ENCODE results near the gene ITPK1. TPM values are rescaled to one million over a fixed set of nuclear protein-coding genes. Genes with fewer than 3 reads are reported as not detected.
A peak's percentile ranks its signal among the peaks of the same experiment; 100 is the strongest.

The ITPK1 gene
- total and polyA plus RNA-seq, 7 experiments from 2014 or later = 10.2 to 71.8 (median 21.3) TPM

- H3K36me3 ChIP-seq (ENCODE audit: control insufficient read depth in 2 of 3, insufficient read depth in 3 of 3, low read length in 3 of 3) = no peaks in the 10 kb centered on the region
- no peak overlapping the region for H3K4me3 ChIP-seq (ENCODE audit: low read length)
- no peak overlapping the region for H3K27ac ChIP-seq (ENCODE audit: low read depth, low read length)
- Mint-ChIP-seq H3K9me3 (no peaks in the 10 kb centered on the region), H3K4me3 (peak overlapping the region in 3 of 10 donors; percentile 9 to 23 (median 9)), H3K4me1 (peaks cover 7 to 42% (median 29%) of the 10 kb centered on the region in 7 donors), H3K27me3 (no peaks in the 10 kb centered on the region), H3K36me3 (peaks cover 3 to 11% (median 5%) of the 10 kb centered on the region in 5 donors), H3K27ac (peak overlapping the region in 5 of 9 donors; percentile 30 to 70 (median 54))
- ATAC-seq (no peak), DNase-seq (peak in 1 of 9 donors; percentile 10)
- no peaks in the 10 kb centered on the region for H3K27me3 ChIP-seq (ENCODE audit: control insufficient read depth in 2 of 2, insufficient read depth in 2 of 2, low read length in 2 of 2)
- H3K9me3 ChIP-seq (ENCODE audit: control insufficient read depth in 2 of 3, low read length in 3 of 3) = no peaks in the 10 kb centered on the region
- CTCF ChIA-PET = no interaction called here
- H3K4me1 ChIP-seq (ENCODE audit: control insufficient read depth in 2 of 2, insufficient read depth in 2 of 2, low read length in 2 of 2) = peaks cover 0 to 7% of the 10 kb centered on the region in 2 donors
- intact Hi-C loops (cut with micrococcal nuclease) = no loop called here
- POLR2A ChIA-PET = no interaction called here
Measured at GRCh38 chr14:93025055-93025454, 90.7 kb downstream of the ITPK1 start.

- no peak for ATAC-seq
- H3K9me3 ChIP-seq (ENCODE audit: control insufficient read depth in 2 of 3, low read length in 3 of 3) = no peaks in the 10 kb centered on the region
- H3K4me3 Mint-ChIP-seq = peak overlapping the region in 1 of 10 donors; percentile 23
- peak overlapping the region in 2 of 9 donors; percentile 54 to 70 for H3K27ac Mint-ChIP-seq
- H3K36me3 ChIP-seq (ENCODE audit: control insufficient read depth in 2 of 3, insufficient read depth in 3 of 3, low read length in 3 of 3) = no peaks in the 10 kb centered on the region
- peaks cover 7 to 42% (median 29%) of the 10 kb centered on the region in 7 donors for H3K4me1 Mint-ChIP-seq
- H3K27ac ChIP-seq (ENCODE audit: low read depth, low read length) = no peak overlapping the region
- ChIA-PET POLR2A (no interaction called here), CTCF (no interaction called here)
- no peak for DNase-seq
- H3K27me3 Mint-ChIP-seq = no peaks in the 10 kb centered on the region
- H3K36me3 Mint-ChIP-seq = peaks cover 3 to 10% (median 5%) of the 10 kb centered on the region in 5 donors
- no peak overlapping the region for H3K4me3 ChIP-seq (ENCODE audit: low read length)
- no peaks in the 10 kb centered on the region for H3K9me3 Mint-ChIP-seq
- H3K4me1 ChIP-seq (ENCODE audit: control insufficient read depth in 2 of 2, insufficient read depth in 2 of 2, low read length in 2 of 2) = peaks cover 0 to 7% of the 10 kb centered on the region in 2 donors
- no peaks in the 10 kb centered on the region for H3K27me3 ChIP-seq (ENCODE audit: control insufficient read depth in 2 of 2, insufficient read depth in 2 of 2, low read length in 2 of 2)
- intact Hi-C loops (cut with micrococcal nuclease) = no loop called here
Measured at GRCh38 chr14:93024493-93024892, 91.2 kb downstream of the ITPK1 start.

- H3K36me3 ChIP-seq (ENCODE audit: control insufficient read depth in 2 of 3, insufficient read depth in 3 of 3, low read length in 3 of 3) = no peaks in the 10 kb centered on the region
- POLR2A ChIA-PET = interaction anchor here (0.5 kb wide), 1 partner anchor 1613 kb away, joined by 3 read pairs; no protein-coding TSS in a partner anchor
- H3K9me3 Mint-ChIP-seq = no peaks in the 10 kb centered on the region
- H3K4me3 ChIP-seq (ENCODE audit: low read length) = no peak overlapping the region
- H3K4me1 Mint-ChIP-seq = peaks cover 7 to 42% (median 29%) of the 10 kb centered on the region in 7 donors
- H3K36me3 Mint-ChIP-seq = peaks cover 3 to 8% (median 5%) of the 10 kb centered on the region in 5 donors
- H3K27ac Mint-ChIP-seq = peak overlapping the region in 1 of 9 donors; percentile 31
- intact Hi-C loops (cut with micrococcal nuclease) = no loop called here
- CTCF ChIA-PET = no interaction called here
- H3K4me3 Mint-ChIP-seq = peak overlapping the region in 1 of 10 donors; percentile 23
- DNase-seq (no peak), ATAC-seq (no peak)
- H3K9me3 ChIP-seq (ENCODE audit: control insufficient read depth in 2 of 3, low read length in 3 of 3) = no peaks in the 10 kb centered on the region
- H3K4me1 ChIP-seq (ENCODE audit: control insufficient read depth in 2 of 2, insufficient read depth in 2 of 2, low read length in 2 of 2) = peaks cover 0 to 7% of the 10 kb centered on the region in 2 donors
- no peaks in the 10 kb centered on the region for H3K27me3 Mint-ChIP-seq
- no peaks in the 10 kb centered on the region for H3K27me3 ChIP-seq (ENCODE audit: control insufficient read depth in 2 of 2, insufficient read depth in 2 of 2, low read length in 2 of 2)
- no peak overlapping the region for H3K27ac ChIP-seq (ENCODE audit: low read depth, low read length)
Measured at GRCh38 chr14:93023802-93024434, 91.8 kb downstream of the ITPK1 start.

GRCh38 chr14:93023039-93023438, 92.7 kb downstream of the ITPK1 start:
- Mint-ChIP-seq H3K27ac (peak overlapping the region in 1 of 9 donors; percentile 8), H3K4me1 (peaks cover 7 to 42% (median 29%) of the 10 kb centered on the region in 7 donors), H3K27me3 (no peaks in the 10 kb centered on the region), H3K36me3 (peaks cover 3 to 8% (median 5%) of the 10 kb centered on the region in 5 donors), H3K9me3 (no peaks in the 10 kb centered on the region), H3K4me3 (no peak overlapping the region)
- Histone ChIP-seq H3K27me3 (ENCODE audit: control insufficient read depth in 2 of 2, insufficient read depth in 2 of 2, low read length in 2 of 2) (no peaks in the 10 kb centered on the region), H3K4me3 (ENCODE audit: low read length) (no peak overlapping the region), H3K36me3 (ENCODE audit: control insufficient read depth in 2 of 3, insufficient read depth in 3 of 3, low read length in 3 of 3) (no peaks in the 10 kb centered on the region), H3K4me1 (ENCODE audit: control insufficient read depth in 2 of 2, insufficient read depth in 2 of 2, low read length in 2 of 2) (peaks cover 0 to 7% of the 10 kb centered on the region in 2 donors), H3K27ac (ENCODE audit: low read depth, low read length) (no peak overlapping the region), H3K9me3 (ENCODE audit: control insufficient read depth in 2 of 3, low read length in 3 of 3) (no peaks in the 10 kb centered on the region)
- intact Hi-C loops (cut with micrococcal nuclease) = no loop called here
- ATAC-seq (no peak), DNase-seq (no peak)
- ChIA-PET CTCF (no interaction called here), POLR2A (no interaction called here)

- ChIA-PET CTCF (no interaction called here), POLR2A (no interaction called here)
- Histone ChIP-seq H3K36me3 (ENCODE audit: control insufficient read depth in 2 of 3, insufficient read depth in 3 of 3, low read length in 3 of 3) (peaks cover 0 to 18% (median 0%) of the 10 kb centered on the region in 3 experiments), H3K27me3 (ENCODE audit: control insufficient read depth in 2 of 2, insufficient read depth in 2 of 2, low read length in 2 of 2) (no peaks in the 10 kb centered on the region), H3K4me3 (ENCODE audit: low read length) (no peak overlapping the region), H3K27ac (ENCODE audit: low read depth, low read length) (no peak overlapping the region), H3K9me3 (ENCODE audit: control insufficient read depth in 2 of 3, low read length in 3 of 3) (no peaks in the 10 kb centered on the region), H3K4me1 (ENCODE audit: control insufficient read depth in 2 of 2, insufficient read depth in 2 of 2, low read length in 2 of 2) (peaks cover 0 to 2% of the 10 kb centered on the region in 2 donors)
- no peaks in the 10 kb centered on the region for H3K27me3 Mint-ChIP-seq
- H3K36me3 Mint-ChIP-seq = peaks cover 0 to 12% (median 3%) of the 10 kb centered on the region in 5 donors
- H3K27ac Mint-ChIP-seq = no peak overlapping the region
- no peak overlapping the region for H3K4me3 Mint-ChIP-seq
- peaks cover 7 to 27% (median 12%) of the 10 kb centered on the region in 7 donors for H3K4me1 Mint-ChIP-seq
- intact Hi-C loops (cut with micrococcal nuclease) = no loop called here
- ATAC-seq (no peak), DNase-seq (no peak)
- H3K9me3 Mint-ChIP-seq = no peaks in the 10 kb centered on the region
Measured at GRCh38 chr14:93019970-93020369, 95.8 kb downstream of the ITPK1 start.

GRCh38 chr14:93019367-93019843, 96.3 kb downstream of the ITPK1 start:
- Mint-ChIP-seq H3K4me3 (no peak overlapping the region), H3K27ac (no peak overlapping the region), H3K36me3 (peaks cover 0 to 15% (median 5%) of the 10 kb centered on the region in 5 donors), H3K9me3 (no peaks in the 10 kb centered on the region), H3K27me3 (no peaks in the 10 kb centered on the region), H3K4me1 (peaks cover 7 to 30% (median 14%) of the 10 kb centered on the region in 7 donors)
- intact Hi-C loops (cut with micrococcal nuclease) = no loop called here
- H3K27ac ChIP-seq (ENCODE audit: low read depth, low read length) = no peak overlapping the region
- ChIA-PET CTCF (no interaction called here), POLR2A (no interaction called here)
- DNase-seq (no peak), ATAC-seq (no peak)
- no peaks in the 10 kb centered on the region for H3K27me3 ChIP-seq (ENCODE audit: control insufficient read depth in 2 of 2, insufficient read depth in 2 of 2, low read length in 2 of 2)
- H3K36me3 ChIP-seq (ENCODE audit: control insufficient read depth in 2 of 3, insufficient read depth in 3 of 3, low read length in 3 of 3) = peaks cover 0 to 18% (median 0%) of the 10 kb centered on the region in 3 experiments
- no peaks in the 10 kb centered on the region for H3K4me1 ChIP-seq (ENCODE audit: control insufficient read depth in 2 of 2, insufficient read depth in 2 of 2, low read length in 2 of 2)
- no peaks in the 10 kb centered on the region for H3K9me3 ChIP-seq (ENCODE audit: control insufficient read depth in 2 of 3, low read length in 3 of 3)
- H3K4me3 ChIP-seq (ENCODE audit: low read length) = no peak overlapping the region

GRCh38 chr14:93018366-93018765, 97.4 kb downstream of the ITPK1 start:
- H3K4me3 Mint-ChIP-seq = no peak overlapping the region
- Histone ChIP-seq H3K27ac (ENCODE audit: low read depth, low read length) (no peak overlapping the region), H3K27me3 (ENCODE audit: control insufficient read depth in 2 of 2, insufficient read depth in 2 of 2, low read length in 2 of 2) (no peaks in the 10 kb centered on the region), H3K9me3 (ENCODE audit: control insufficient read depth in 2 of 3, low read length in 3 of 3) (no peaks in the 10 kb centered on the region), H3K4me1 (ENCODE audit: control insufficient read depth in 2 of 2, insufficient read depth in 2 of 2, low read length in 2 of 2) (no peaks in the 10 kb centered on the region), H3K4me3 (ENCODE audit: low read length) (no peak overlapping the region), H3K36me3 (ENCODE audit: control insufficient read depth in 2 of 3, insufficient read depth in 3 of 3, low read length in 3 of 3) (peaks cover 0 to 18% (median 0%) of the 10 kb centered on the region in 3 experiments)
- ATAC-seq = no peak
- peaks cover 0 to 13% (median 5%) of the 10 kb centered on the region in 5 donors for H3K36me3 Mint-ChIP-seq
- H3K27ac Mint-ChIP-seq = no peak overlapping the region
- peaks cover 10 to 38% (median 21%) of the 10 kb centered on the region in 7 donors for H3K4me1 Mint-ChIP-seq
- DNase-seq = no peak
- no peaks in the 10 kb centered on the region for H3K9me3 Mint-ChIP-seq
- ChIA-PET POLR2A (no interaction called here), CTCF (no interaction called here)
- H3K27me3 Mint-ChIP-seq = no peaks in the 10 kb centered on the region
- intact Hi-C loops (cut with micrococcal nuclease) = no loop called here
